Stimulated activated CD4-positive, alpha-beta T cell treated with anti-CD3 and anti-CD28 coated beads, Interleukin-4, amount 100 ng/mL, for 48 hours (primary cell): ENCODE data around the gene PARD3B.
"Not testable (repeated sequence)": the region's sequence is repeated elsewhere in the genome, so short reads cannot be mapped to it uniquely, and the experiment has no call there.

Source experiments
- DNase-seq, 2 donors: peaks; one replicate each; pipeline ENCODE4 v3.0.0-alpha.2; 2020; ENCODE audit warnings: low read depth in 2 of 2

Gene PARD3B

DNA sequence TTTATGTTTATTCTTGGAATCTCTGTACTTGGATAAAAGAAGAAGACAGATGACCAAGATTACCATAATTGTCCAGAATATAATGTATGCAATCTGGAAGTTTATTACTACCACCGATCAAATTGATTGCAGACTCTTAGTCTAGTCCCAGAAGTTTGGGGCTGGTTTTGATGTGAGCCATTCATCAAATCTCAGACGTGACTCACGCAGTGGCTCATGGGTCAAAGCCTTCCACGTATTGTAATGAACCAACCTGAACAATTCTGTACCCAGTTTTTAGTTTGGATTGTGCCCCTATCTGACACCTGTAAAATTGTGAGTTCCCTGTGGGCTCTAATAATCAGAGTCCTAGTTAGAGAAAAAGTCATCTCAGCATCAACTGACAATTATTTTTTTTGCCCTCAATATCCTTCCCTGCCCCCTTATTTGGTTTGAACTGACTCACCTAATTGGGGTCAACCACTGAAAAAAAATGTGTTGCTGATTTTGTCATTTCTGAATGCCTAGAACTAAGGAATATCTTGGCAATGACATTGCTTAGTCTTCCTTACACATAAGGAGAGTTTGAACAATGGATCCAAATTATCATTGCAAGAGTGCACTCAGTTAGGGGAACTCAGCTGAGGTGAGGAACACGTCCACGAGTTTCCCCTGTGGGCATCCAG, 917.5 kb downstream of the PARD3B start:
- DNase-seq: no peak

DNA sequence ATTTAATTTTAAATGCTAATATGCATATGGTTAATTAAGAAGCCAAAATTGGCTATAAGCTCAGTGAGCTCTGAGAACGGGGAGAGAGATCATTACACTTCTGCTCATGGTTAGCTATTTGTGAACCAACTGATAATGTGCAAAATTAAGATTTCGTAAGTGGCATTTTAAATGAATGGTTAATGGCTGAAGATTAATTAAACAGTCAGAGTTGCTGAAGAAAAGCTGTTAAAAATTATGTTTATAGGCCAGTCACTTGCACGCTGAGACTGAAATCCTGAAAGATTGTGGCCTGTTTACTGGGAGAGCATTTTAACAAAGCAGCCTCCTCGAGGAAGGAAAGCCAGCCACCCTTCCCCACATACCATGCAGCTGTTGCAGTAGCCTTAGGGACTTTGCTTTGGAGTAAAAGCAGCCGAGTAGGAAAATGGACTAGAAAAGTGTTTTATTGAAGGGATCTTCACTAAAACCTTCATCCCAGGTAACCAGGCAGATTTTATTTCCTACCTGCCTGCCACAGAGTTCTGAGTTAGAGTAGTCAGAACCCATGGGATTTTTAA, 918.3 kb downstream of the PARD3B start:
- no peak for DNase-seq

DNA sequence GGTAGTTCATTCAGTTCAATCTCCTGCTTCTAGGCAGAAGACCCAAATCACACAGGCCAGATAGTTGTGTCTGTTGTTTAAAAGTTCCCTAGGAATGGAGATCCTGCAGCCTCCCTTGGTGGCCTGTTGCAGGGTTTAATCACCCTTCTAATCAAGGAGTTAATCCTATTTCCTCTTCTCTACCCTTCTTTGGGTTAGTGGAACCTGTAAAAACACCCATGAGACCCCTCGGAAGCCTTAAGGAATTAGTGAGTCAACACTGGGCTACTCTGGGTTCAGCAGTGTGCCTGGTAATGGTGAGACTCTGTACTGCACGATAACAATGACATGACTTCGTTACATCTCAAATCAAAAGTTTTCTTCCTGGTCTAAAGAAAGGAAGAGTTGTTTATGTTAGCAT, 919.4 kb downstream of the PARD3B start:
- DNase-seq: no peak

DNA sequence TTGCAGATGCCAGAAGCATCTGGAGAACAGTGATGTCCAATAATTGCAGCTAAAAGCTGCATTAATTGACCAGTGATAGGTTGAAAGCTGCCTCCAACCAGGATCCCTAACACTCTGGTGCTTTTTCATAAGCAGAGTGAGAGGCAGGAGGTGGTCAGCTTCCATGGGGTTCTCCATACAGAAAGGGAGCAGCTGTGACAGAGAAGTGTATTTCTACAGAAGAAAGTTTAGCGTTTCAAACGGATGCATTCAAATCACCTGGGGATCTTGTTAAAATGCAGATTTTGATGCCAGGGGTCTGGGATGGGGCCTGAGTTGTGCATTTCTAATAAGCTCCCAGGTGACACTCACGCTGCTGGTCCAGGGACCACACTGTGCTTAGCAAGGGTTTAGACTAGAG, 920.5 kb downstream of the PARD3B start:
- no peak for DNase-seq

DNA sequence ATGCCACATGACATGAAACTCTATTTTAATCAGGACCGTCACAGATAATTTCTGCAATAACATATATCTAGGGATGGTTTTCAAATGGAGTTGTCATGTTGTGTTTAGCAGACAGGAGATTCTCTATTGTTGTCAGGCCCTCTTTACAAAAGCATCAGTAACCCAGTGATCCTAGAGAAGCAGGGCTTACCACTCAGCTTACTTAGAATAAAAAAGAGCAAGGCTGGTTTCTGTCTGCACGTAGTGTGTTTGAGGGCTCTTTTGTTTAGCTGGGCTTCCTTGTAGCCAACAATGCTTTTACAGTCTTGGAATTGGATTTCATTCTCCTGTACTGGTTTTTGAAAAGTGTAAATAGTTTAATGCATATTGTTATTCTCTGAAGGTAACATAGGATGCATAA, 926.5 kb downstream of the PARD3B start:
- no peak for DNase-seq

DNA sequence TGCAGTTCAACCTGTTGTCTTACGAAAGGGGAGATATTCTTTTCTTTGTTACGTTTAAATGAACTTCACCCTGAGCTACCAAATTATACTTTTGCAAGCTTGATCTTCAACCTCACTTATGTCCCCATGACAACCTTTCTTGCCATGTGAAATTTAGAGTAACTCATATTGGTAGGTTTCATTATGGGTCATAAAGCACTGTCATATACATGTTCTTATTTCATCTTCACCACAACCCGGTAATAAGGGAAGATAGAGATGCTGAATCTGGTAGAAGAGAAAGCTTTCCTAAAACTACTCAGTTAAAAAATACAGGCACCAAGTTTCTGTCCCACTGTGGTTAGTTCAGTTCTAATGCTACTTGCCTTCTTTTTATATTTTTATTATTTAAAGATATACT, 928.5 kb downstream of the PARD3B start:
- no peak for DNase-seq

DNA sequence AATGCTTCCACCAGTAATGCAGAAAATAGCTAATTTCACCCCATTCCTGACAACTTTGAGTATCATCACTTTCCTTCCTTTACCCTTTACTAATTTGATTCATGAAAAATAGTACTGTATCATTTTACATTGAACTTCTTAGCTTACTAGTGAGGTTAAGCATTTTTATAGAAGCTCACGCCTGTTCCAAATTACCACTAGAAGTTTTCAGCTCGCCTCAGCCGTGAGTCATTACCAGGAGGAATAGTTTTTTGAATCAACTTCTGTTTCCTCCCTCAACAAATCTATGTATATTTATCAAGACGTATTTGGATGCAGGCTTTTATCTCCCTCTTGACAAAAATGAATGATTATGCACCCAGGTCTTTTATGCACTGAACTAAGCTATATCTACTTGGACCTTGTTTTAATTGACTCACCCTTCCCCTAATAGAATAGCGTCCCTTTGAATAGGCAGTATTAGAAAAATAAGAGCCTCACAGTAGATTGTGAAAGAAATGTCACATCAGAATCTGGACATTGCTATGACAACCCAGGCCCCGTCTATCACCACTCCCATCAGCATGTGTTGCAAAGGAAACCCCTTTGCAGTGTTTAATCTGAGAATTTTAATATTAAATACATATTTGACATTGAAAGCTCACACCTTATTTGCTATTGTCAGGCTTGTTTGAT, 929.6 kb downstream of the PARD3B start:
- no peak for DNase-seq

DNA sequence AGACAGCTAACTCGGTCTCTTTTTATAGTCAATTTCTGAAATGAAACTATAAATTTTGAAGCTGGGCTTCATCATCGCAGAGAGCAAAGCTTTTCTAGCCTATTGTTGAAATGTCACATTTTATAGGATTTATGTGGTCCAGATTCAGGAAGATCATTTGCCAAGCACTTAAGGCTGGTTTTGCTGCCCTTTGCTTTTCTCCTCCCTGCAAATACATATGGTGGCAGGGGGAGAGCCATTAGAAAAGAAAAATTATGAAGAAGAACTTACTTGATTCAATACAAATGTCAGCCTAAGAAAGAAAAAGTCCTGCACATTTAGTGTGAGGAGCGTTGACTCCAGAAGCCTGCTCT, 930.1 kb downstream of the PARD3B start:
- no peak for DNase-seq

DNA sequence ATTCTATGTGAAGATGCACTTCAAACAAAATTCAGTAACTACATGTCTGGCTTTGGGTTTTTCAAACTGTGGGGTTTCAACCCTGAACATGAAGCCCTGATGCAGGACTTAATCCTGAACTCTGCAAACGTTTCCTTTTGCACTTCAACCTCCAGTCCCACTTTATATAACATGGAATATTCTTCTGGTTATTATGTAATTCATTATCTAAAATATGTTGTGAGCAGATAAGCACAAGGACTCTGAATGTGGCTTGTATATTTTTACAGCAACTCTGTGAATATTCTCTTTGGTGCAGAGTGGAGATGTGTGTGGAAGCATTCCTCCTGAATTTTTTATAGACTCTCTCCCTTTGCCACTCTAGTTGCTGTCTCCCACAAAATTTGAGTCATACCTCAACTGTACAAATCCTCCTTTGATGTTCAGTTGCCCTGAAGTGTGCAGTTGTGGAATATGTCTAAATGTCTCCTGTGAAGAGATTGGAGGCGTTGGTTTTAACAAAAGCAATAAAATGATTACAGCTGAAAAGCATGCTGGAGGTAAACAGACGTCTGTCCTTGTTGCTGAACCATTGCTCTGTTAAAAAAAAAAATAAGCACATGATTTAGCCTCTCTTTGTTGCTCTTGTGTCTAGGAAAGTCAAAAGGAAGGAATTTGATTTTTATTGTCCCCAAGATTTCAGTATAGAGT, 931.9 kb downstream of the PARD3B start:
- no peak for DNase-seq

DNA sequence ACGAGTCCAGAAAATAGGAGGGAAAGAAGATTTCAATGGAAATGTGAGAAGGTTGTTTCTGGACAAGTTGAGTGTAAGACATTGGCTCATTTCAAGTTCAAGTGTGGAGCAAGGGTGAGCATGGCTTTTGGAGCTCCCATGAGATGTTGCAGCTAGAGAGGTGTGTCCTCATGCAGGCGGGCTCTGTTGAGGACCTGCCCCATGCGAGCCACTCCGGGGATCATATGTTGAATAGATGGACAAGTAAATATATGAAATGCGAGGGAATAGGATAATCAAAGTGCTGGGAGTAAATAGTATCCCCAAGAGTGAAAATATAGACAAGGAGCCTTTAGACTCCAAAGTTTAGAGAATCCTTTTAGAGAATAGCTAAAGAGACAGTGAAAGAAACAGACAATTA, 936.6 kb downstream of the PARD3B start:
- DNase-seq: no peak

DNA sequence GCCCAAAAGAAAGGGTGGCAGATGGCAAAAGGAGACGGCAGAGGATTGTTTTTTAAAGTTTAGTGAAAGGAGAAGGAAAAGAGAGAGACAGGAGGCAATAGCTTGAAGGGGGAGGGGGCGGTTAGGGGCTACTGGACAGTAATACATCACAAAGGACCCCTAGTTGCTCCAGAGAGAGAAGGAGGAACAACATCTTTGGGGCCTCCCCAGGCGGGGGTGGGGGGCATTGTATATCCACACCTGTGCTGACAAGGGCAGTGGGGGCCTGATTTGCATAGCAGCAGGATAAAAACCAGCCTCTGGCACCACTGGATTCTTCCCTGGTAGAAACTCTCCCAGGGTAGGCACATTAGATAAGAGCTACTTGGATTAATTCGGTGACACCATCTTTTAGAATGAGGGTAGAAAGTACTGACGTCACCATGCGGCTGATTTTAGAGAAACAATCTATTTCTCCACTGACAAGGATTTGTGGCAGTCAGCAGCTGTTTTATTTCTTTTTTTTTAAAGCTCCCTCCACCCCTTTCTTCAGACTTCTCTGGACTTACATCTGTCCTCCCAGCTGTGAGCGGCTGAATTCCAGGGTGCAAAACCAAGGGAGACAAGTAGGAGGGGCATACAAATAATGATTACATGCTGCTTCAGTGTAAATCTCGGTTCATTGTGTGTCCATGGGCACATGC, 937.3 kb downstream of the PARD3B start:
- no peak for DNase-seq

DNA sequence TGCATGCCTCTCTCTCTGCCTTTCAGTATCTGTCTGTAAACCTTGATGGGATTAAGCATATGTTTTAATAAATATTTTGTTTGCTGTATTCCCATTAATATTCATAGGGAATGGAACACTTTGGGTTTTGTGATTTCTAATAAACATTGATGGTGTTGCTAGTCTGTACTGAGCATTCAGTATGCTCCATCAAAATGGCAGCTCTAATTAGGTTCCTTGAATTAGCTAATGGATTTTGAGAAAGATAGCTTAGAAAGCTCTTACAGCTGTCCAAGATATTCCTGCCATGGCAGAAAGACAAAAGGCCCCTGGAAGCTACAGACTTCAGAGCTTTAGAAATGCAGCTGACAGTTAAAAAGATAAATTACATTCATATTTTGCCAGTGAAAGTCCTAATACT, 937.8 kb downstream of the PARD3B start:
- no peak for DNase-seq

DNA sequence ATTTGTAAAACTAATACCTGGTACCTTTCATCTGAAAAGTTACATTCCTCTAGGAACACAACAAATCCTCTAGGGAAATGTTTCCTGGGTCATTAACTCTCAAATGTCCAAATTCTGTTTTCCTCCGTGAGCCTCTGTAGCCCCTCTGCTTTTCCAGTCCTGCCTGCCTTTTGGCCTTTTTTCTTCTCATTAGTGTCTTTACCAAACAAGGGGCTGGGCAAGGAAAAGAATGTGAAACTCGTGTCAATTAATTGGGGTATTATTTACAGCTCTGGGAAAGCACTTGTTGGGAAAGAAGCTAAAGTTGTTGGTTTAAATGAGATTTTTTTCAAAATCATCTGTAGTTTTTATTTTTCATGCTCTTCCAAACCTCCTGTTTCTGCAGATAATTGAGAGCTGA, 938.9 kb downstream of the PARD3B start:
- DNase-seq: no peak

DNA sequence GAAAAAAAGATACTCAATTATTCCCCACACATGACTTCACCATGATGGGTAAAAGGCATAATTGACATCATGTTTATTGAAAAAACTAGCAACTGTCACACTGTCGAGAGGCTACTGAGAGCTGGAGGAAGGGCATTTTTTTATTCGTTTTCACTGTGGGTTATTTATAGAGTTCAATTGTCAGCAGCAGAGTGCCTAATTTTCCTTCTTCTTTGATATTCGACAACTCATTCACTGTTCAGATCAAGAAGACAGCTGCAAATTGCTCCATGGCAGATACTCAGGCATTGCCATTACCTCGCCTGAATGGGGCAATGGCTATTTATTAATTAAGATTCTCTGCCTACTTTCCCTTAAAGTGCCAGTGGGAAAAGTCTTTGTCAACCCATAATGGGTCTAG, 939.5 kb downstream of the PARD3B start:
- DNase-seq: no peak

DNA sequence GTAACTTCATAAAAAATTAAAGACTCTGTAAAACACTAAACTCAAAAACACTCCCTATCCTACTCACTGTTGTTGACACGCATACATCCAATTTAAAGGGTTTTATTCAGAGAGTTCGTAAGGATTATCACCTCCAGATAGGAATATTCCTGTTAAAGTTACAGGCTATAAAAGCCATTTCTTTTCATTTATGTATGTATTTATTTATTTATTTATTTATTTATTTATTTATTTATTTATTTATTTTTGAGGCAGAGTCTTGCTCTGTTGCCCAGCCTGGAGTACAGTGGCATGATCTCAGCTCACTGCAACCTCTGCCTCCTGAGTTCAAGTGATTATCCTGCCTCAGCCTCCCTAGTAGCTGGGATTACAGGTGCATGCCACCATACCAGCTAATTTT, 948.3 kb downstream of the PARD3B start:
- not testable (repeated sequence) for DNase-seq

DNA sequence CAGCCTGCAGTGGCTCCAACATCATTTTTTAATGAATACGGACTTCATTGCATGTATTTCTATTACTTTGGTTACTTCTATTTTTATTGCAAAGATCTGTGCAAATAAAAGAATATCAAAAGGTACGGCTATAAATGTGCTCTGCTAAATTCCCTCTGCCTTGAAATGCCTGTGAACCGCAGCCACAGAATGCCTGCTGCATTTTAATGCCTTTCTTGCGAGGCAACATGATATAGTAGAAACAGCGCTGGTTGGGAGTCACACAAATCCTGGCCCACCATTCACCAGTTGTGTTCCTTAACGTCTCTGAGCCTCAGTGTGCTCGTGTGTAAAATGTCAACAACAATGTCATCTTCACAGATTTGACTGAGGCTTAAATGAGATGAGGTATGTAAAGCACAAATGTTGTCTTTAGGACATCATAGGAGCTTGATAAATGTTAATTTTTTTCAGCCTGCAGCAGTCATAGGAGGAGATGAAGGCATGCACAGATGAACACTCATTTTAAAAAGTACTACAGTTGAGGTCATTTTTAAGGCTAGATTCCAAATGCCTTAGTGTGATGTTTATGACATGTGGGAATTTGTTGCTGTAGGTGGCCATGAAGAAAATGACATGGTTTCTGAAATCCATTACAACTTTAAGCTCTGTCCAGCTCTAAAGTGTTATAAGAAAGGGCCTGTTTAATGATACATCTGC, 949.4 kb downstream of the PARD3B start:
- no peak for DNase-seq

DNA sequence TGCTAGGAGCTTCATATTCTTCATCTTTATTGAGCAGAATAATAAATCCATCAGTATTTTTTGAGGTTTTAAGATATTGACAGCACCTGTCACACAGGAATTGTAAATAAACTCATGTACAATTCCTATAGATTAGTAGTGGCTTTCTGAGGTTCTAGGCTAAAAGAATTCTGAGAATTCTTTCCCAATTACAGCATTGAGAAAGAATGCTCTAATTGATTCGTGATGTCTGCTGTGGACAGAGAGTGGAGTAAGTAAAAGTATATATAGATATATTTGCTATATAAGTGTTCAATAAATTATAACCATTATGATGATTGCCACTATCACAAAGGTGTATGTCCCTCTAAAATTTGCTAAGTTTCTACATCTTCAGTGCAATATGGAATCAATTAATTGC, 950.5 kb downstream of the PARD3B start:
- DNase-seq: no peak

DNA sequence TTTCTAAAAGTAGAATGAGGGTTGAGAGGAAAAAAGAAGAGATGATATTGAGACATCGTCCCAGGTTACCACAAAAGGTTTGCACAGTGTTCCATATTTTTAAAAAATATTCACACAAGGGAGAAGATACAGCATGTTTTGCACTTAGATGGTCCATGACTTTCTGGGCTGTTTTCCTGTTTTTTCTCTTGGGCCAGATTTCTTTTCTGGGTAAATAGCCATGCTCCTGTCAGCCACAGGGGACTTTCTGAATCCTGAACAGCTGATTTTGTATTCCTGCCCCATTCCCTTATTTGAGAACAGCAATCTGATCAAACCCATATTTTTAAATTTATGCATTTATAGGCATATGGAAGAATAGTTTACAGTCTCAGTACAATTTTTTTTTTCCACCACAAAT, 951.1 kb downstream of the PARD3B start:
- no peak for DNase-seq

DNA sequence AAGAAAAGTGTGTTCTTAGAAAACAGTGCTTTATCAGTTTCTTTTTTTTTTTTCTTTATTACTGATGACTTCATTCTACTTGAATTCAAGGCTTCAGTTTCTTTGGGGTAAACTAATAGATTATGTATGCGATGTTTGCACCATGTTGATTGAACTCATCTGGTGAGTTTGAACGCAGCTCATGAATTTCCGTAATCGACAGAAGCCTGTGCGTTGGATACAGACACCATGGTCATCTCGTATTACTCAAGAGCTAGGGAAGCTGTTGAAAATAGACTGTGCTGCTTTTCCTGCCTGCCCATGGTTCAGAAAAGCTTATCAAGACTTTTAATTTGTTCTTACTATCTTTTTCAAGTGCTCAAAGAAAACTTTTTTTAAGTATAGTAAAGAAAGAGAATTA, 951.5 kb downstream of the PARD3B start:
- no peak for DNase-seq

DNA sequence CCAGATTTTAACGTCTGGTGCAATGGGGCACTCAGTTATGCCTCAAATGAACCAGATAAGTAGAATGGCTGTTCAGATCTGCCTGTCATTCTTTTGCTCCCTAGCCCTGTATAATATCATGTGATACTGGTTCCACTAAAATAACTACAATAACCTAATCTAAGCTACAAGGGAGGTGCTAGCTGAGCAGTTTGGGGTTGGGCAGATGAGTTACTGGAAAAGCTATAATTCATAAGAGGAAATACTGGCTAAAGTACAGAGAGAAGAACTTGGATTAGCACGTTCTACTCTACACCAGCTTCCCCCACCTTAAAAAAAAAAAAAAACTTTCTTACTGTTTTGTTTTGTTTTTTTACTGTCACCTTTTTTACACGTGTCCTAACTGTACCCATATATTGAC, 953.7 kb downstream of the PARD3B start:
- DNase-seq: no peak

DNA sequence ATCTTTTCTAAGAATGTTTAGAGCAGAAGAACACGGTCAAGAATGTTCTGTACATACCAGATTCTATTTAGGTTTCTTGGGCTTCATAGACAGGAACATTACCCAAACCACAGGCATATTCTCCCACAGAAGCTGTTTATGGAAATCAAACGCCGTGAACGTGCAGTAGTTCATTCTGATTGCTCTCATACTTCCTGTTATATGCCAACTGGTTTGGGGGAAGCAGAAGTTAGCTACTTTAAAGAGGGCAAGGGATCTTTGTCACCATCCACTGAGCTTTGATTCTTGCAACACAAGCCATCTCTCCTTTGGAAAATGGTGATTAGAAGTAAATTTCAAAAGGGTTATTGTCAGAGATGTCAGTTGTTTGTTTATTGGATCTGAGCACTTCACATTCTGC, 954.8 kb downstream of the PARD3B start:
- no peak for DNase-seq

DNA sequence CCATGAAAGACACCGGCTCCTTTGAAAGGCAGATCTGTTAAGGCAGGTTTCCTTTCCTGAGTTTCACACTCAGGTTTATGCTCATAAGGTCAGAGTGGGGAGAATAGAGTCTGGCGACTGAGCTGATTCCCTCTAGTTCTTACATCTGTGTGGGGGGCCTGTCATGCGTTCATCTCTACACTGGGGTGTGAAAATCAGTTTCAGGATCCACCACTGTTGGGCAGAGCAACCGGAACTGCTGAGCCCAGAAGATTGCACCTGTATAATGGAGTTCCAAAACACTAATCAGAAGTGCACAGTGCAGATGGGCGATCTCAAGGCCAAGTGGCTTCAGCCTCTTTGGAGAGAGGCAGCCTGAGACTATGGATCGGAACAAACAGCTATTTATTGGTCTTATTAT, 955.7 kb downstream of the PARD3B start:
- DNase-seq: no peak
